ENCODE data around the gene SNRPB2.

The SNRPB2 gene

GRCh38 chr20:16732506-16733152 lies 2.8 kb downstream of the SNRPB2 start:
- DNase-seq (ENCODE audit: low read depth in 2 of 2) = no peak

GRCh38 chr20:16740365-16741072 lies 10.7 kb downstream of the SNRPB2 start:
- DNase-seq (ENCODE audit: low read depth in 2 of 2) = no peak

DNA sequence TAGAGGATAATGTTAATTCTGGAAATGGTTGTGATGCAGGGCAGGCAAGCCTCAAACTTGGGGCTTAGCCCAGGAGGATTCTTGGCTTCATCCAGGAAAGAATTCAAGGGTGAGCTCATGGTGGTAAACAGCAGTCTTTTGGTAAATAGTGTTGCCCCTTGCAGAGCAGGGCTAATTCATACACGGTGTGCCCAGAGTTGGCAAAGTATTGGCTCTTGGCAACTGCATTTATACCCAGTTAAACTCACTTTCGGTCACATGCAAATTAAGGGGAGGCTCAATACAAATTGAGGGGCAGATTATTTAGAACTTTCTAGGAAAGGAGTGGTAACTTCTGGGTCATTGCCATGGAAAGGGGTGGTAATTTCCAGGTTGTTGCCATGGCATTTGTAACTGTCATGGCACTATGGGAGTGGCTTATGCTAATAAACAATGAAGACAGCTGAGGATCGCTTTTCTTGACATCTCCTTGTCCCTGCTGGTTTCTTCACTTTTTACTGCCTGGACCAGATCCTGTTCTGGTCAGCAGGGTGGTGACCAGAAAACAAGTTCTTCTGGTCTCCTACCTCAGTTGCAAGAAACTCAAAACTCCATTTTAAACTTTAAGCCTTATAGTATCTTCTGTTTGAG lies 14.5 kb downstream of the SNRPB2 start:
- no peak for DNase-seq (ENCODE audit: low read depth in 2 of 2)

GRCh38 chr20:16745204-16745603 lies 15.4 kb downstream of the SNRPB2 start:
- DNase-seq (ENCODE audit: low read depth in 2 of 2) = no peak

GRCh38 chr20:16747291-16747811 lies 17.5 kb downstream of the SNRPB2 start:
- DNase-seq (ENCODE audit: low read depth in 2 of 2) = no peak

GRCh38 chr20:16748308-16748900 lies 18.6 kb downstream of the SNRPB2 start, which contains the start of gene OTOR:
Gene OTOR (plus strand): TSS chr20:16748358. CDS start chr20:16748402, 44 bp downstream.
- no peak for DNase-seq (ENCODE audit: low read depth in 2 of 2)

GRCh38 chr20:16749573-16749972 lies 19.7 kb downstream of the SNRPB2 start:
- DNase-seq (ENCODE audit: low read depth in 2 of 2) = no peak

- DNase-seq (ENCODE audit: low read depth in 2 of 2) = no peak
These were observed 22.3 kb downstream of the SNRPB2 start for GRCh38 chr20:16752082-16752481.

DNA sequence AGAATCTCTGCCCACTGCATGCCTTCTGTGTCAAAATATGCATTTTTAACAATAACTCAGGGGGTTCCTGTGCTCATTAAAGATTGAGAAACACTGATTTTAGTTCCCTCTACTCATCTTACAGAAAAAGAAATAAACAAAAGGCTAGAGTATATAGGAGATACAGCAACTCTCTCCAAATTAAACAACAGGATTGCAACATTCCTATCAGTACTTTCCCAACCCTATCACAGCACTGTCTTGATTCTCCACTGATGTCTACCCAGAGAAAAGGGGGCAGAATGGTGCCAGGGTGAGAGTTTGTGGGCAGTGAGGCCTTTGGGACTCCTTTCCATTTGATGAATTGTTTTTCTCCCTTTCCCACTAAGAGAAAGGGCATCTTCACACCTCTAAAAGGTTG lies 23.1 kb downstream of the SNRPB2 start:
- no peak for DNase-seq (ENCODE audit: low read depth in 2 of 2)

DNA sequence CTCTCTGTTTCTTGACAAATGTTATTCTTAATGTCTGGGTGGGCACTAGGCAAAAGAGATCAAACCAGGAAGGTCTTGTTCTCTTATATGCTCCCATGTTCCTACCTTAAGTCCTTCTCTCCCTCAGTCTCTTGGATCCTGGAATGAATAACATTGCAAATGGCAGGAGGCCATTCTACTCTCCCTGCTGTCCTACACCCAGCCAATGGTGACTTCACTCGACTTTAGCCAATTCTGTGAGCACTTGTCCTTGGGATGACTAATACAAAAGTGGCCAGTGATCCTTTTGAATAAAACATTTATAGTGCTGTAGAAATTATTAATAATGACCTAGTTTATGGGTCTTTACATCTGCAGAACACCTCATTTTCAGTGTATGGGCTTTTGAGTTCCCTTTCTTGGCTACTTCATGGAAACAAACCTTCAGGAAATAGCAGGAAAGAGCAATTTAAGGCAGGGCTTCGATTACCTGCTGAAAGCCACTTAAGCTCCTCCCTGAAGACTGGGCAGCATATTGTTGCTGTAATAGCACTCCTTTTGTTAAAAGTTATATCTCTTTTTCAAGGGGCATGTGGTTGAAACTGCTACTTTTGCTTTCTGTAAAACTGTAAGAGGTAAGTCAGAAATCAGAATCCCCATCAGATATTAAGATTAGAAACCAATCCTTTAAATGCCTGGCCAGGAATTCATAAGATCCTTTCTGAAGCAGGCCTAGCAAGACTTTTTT lies 28.8 kb downstream of the SNRPB2 start:
- DNase-seq (ENCODE audit: low read depth in 2 of 2) = no peak

GRCh38 chr20:16759181-16759563 lies 29.3 kb downstream of the SNRPB2 start:
- DNase-seq (ENCODE audit: low read depth in 2 of 2) = no peak

DNA sequence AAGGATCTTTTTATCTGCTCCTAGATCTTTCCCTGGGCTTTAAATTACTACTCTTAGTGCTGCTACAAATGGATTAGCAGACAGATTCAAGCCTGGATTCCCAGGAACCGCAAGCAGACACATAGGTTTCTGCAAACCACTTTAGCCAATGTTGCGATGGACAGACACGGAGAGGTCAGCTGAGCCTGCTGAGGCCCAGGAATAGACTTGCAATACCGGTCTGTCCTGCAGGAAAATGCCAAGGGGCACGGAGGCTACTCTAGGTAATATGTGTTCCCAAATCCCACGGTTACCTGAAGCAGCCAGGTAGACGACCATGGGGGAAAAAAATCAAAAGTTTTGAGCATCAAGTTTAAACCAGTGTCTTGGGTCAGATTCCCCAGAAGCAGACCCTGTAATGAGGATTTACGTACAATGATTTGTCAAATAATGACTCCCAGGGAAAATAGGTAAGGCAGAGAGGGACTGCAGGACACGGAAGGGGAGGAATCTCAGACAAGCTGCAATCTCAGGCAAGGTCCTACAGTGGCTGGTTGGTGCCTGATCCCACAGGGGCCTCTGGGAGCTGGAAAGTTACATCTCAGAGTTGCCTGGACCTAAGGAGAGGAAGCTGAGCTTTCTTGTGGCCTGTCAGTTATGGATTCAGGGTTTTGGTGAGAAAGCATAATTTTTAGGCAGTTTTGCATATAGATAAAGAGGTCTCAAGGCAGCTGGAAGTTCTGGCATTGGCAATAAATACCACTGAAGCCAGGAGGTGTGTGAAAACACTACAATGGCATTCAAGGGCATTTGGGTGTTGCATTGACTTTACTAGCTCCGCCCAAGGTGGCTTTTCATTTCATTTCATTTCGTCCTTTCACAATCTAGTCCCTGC lies 30.8 kb downstream of the SNRPB2 start:
- DNase-seq (ENCODE audit: low read depth in 2 of 2) = no peak

DNA sequence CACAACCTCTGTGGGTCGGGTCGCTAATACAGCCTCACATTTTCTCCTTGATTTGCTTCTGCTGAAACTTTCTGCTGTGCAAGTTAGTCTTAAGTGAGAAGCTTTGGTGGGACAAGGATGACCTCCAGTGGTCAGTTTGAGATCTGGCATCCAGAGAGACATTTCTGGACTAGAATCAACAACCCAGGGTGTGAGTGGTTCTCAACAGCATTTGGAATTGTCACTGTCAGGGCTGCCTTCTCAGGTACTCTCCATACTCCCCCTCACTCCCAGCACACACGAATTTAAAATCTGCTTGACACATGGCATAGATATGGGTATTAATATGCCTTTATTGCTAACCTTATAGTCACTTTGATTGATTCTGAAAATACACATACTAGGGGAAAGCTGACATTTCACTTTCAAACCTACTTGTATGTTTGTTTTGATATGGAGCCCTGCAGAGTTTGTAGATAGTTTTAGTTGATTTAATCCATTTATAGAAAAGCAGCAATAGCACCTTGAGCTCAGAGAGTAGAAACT lies 31.5 kb downstream of the SNRPB2 start:
- peak; percentile 15 to 22 for DNase-seq (ENCODE audit: low read depth in 2 of 2)

GRCh38 chr20:16764560-16764959 lies 34.7 kb downstream of the SNRPB2 start:
- DNase-seq (ENCODE audit: low read depth in 2 of 2) = no peak

- DNase-seq (ENCODE audit: low read depth in 2 of 2) = no peak
These were observed 41.4 kb downstream of the SNRPB2 start for GRCh38 chr20:16771213-16771612.

GRCh38 chr20:16775961-16776360 lies 46.1 kb downstream of the SNRPB2 start:
- no peak for DNase-seq (ENCODE audit: low read depth in 2 of 2)

DNA sequence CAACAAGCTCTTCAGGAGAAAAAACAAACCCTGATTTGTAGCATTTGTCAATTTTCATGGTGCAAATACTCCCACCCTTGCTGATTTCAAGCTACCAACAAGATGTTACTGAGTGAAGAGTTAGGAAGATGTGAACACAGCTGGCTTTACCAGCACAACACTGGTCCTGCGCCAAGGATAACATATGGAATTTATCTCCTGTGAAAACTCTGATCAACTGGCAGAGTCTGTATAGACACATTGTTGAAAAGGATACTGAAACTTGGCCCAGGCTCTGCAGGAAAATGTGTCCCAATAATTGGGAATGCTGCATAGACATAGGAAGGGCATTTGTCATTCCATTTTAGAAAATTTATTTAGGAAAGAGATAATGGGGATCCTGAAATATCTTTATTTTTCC lies 47.3 kb downstream of the SNRPB2 start:
- DNase-seq (ENCODE audit: low read depth in 2 of 2) = no peak

GRCh38 chr20:16778159-16778558 lies 48.3 kb downstream of the SNRPB2 start:
- no peak for DNase-seq (ENCODE audit: low read depth in 2 of 2)

GRCh38 chr20:16781496-16781895 lies 51.7 kb downstream of the SNRPB2 start:
- DNase-seq (ENCODE audit: low read depth in 2 of 2) = no peak

DNA sequence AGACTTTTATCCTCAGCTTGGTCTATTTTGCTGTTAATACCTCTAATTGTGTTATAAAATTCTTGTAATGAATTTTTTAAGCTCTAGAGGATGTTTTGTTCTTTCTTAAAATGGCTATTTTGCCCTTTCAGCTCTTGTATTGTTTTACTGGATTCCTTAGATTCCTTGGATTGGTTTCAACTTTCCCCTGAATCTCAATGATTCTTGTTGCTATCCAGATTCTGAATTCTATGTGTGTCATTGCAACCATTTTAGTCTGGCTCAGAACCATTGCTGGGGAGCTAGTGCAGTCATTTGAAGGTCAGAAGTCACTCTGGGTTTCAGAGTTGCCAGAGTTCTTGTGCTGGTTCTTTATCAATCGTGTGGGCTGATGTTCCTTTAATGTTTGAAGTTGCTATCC lies 55.4 kb downstream of the SNRPB2 start:
- no peak for DNase-seq (ENCODE audit: low read depth in 2 of 2)

Measured in stimulated activated CD4-positive, alpha-beta T cell treated with anti-CD3 and anti-CD28 coated beads, Interleukin-12 subunit alpha, Interleukin-12 subunit beta, amount 100 ng/mL, for 24 hours (primary cell).